Endothelial cell of umbilical vein (primary cell): Measurements from ENCODE around the gene CBX6.

Experiments
- CTCF ChIP-seq, 2 donors: IDR thresholded peaks; 1 replicate in 1 of 2; 2 replicates in 1 of 2; pipeline ENCODE4 v1.5.1; 2011; ENCODE audit warnings: low read length in 2 of 2, mild to moderate bottlenecking in 2 of 2, moderate library complexity in 2 of 2, control low read depth in 1 of 2, inconsistent platforms in 1 of 2, low read depth in 1 of 2; ENCODE audit not compliant: insufficient read depth in 1 of 2; ENCODE audit errors: extremely low read depth in 1 of 2
- EZH2 ChIP-seq: IDR thresholded peaks from 2 replicates; pipeline ENCODE4 v1.6.1; 2012; ENCODE audit warnings: borderline replicate concordance, low read depth, mild to moderate bottlenecking, moderate library complexity, low read length, inconsistent platforms; ENCODE audit not compliant: severe bottlenecking
- FOS ChIP-seq: IDR thresholded peaks from 2 replicates; pipeline ENCODE4 v1.6.1; 2011; ENCODE audit warnings: mild to moderate bottlenecking, low read length, moderate library complexity, borderline replicate concordance; ENCODE audit not compliant: insufficient read depth
- GATA2 ChIP-seq: IDR thresholded peaks from 2 replicates; pipeline ENCODE4 v1.7.0; 2011; ENCODE audit warnings: low read depth, mild to moderate bottlenecking, moderate library complexity, mixed read lengths, low read length; ENCODE audit not compliant: insufficient read length, insufficient read depth
- JUN ChIP-seq: IDR thresholded peaks from 2 replicates; pipeline ENCODE4 v1.6.1; 2011; ENCODE audit warnings: borderline replicate concordance, low read depth; ENCODE audit not compliant: insufficient read length, insufficient read depth
- MAX ChIP-seq: IDR thresholded peaks from 2 replicates; pipeline ENCODE4 v1.6.1; 2011; ENCODE audit not compliant: insufficient read depth, insufficient read length
- MYC ChIP-seq: IDR thresholded peaks from one replicate; pipeline ENCODE4 v1.6.1; 2011; ENCODE audit warnings: mild to moderate bottlenecking, low read depth, low read length
- POLR2A ChIP-seq: IDR thresholded peaks from 2 replicates; pipeline ENCODE4 v1.6.1; 2012; ENCODE audit warnings: low read depth, mild to moderate bottlenecking, control low read depth, low read length
- POLR2AphosphoS5 ChIP-seq: IDR thresholded peaks from 2 replicates; pipeline ENCODE4 v1.6.1; 2012; ENCODE audit warnings: low read depth, mild to moderate bottlenecking, control low read depth, low read length, moderate library complexity; ENCODE audit not compliant: insufficient read depth

GRCh38 chr22:38901111-38901641 lies 29.2 kb upstream of the CBX6 start:
- TF ChIP-seq EZH2 (no peak), MYC (no peak), MAX (no peak), CTCF (IDR thresholded peaks at IDR 0.05; ENCODE audit: extremely low read depth in 1 of 2, insufficient read depth in 1 of 2, low read depth in 1 of 2, low read length in 2 of 2) (no peak), JUN (no peak), FOS (no peak), POLR2AphosphoS5 (no peak), POLR2A (no peak), GATA2 (no peak)
